ENCODE results near the gene CCS.
"Not testable (repeated sequence)": the region's sequence is repeated elsewhere in the genome, so short reads cannot be mapped to it uniquely, and the experiment has no call there.

The CCS gene

DNA sequence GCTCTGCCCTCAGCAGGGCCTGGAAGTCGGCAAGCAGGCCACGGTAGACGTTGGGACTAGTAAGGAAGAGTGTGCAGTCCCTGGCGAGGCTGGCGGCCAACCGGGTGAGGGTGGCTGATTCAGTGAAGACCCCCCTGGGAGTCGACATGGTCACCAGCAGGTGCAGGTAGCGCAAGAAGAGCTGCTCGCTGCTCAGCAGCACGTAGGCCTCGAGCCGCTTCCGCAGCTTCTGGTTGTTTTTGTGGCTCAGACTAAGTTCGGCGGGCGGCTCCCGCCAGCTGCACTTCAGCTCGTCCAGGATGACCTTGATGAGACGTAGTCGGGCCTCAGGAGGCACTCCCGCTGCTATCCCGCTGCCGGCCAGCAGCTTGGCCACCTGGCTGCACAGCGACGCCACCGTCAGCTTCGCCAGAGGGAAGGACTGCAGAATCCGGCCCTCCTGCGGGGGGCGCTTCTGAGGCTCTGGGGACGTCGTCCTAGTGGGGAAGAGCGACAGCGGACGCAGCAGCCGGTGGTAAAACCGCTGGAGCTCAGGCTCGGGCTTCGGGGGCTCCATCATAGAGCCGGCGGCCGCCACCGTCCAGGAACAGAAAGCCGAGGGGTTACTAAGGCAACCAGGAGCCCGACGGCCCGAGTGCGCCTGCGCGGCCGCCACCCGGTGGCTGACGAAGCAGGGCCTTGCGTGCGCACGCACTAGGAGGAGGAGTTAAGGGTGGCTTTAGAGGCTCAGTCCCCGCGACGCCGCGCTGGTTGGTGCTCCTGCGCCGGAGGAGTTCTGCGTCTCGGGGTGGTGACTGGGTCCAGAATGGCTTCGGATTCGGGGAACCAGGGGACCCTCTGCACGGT lies at the start of gene CCS, which contains the start of gene CCDC87:
Gene CCS (plus strand): TSS at position 729 of the 846 bp plus-strand sequence. CDS start 77 bp downstream, at position 806.
Gene CCDC87 (minus strand): TSS at position 607 of the 846 bp plus-strand sequence. CDS start 48 bp downstream, at position 559.
- peak; percentile 87 for DNase-seq

- no peak for DNase-seq
These were observed 49.5 kb upstream of the CCS start for GRCh38 chr11:66543263-66544107.

GRCh38 chr11:66544952-66545351 lies 48.0 kb upstream of the CCS start:
- DNase-seq: not testable (repeated sequence)

GRCh38 chr11:66545701-66546367 lies 47.2 kb upstream of the CCS start, which contains the start of gene ZDHHC24:
ZDHHC24 (minus strand) TSS chr11:66546048; CDS start chr11:66546003, 45 bp downstream.
- DNase-seq: peak; percentile 83

DNA sequence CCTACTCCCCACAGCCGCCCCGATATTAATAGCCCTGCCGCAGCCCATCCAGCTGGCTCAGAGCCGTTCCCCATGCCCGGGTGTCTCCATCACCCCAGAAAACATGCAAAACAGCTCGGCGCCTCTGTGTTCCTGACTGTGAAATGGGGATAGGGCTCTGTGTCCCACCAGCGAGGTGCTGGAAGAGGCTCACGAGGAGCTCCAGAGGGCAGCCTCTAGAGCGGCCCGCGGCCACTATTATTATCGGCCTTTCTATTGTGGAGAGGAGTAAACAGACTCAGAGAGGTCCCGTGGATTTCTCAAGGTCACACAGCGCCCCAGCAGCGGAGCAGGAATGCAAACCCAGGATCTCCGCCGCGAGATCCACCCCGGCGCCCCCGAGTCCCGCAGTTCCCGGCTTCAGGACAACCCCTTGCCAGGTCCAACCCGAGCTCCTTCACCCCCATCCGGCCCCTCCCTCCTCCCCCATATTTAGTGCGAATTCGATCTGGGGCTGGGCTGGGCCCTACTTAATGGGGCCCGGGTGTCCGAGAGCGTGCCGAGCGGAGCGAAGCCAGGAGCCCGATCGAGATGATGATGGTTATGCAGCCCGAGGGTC lies 46.5 kb upstream of the CCS start, which contains the start of gene ACTN3:
Gene ACTN3 (plus strand): TSS at position 536 of the 598 bp plus-strand sequence. CDS start 35 bp downstream, at position 571.
- DNase-seq: no peak

DNA sequence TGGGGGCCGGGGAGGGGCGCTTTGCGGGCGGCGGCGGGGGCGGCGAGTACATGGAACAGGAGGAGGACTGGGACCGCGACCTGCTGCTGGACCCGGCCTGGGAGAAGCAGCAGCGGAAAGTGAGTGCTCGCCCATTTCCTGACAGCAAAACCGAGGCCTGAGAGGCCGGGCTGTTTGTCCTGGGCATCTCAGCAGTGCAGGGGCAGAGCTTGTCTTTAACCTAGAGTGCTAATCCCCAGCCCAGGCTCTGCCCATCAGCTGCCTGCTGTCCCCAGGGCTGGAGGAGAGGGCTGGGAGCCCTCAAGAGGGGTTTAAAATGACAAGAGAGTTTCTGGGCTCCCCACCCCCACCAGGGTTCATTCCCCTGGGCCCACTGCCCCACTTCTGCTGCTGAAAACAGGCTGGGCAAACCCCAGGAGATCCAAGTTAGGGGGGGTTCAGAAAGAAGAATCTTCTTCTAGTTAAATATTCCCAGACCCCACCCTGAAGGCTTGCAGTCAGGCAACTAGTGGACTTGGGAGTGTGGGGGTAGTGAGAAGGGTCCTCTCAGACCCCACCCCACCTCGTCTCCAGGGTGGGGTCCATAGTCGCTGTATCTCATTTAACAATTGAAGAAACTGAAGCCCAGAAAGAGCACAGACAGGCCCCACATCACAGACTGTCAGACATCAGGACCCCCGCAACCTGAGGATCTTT lies 45.9 kb upstream of the CCS start:
- no peak for DNase-seq

- no peak for DNase-seq
These were observed 45.3 kb upstream of the CCS start for GRCh38 chr11:66547662-66548009.

- no peak for DNase-seq
These were observed 44.9 kb upstream of the CCS start for GRCh38 chr11:66548041-66548440.

DNA sequence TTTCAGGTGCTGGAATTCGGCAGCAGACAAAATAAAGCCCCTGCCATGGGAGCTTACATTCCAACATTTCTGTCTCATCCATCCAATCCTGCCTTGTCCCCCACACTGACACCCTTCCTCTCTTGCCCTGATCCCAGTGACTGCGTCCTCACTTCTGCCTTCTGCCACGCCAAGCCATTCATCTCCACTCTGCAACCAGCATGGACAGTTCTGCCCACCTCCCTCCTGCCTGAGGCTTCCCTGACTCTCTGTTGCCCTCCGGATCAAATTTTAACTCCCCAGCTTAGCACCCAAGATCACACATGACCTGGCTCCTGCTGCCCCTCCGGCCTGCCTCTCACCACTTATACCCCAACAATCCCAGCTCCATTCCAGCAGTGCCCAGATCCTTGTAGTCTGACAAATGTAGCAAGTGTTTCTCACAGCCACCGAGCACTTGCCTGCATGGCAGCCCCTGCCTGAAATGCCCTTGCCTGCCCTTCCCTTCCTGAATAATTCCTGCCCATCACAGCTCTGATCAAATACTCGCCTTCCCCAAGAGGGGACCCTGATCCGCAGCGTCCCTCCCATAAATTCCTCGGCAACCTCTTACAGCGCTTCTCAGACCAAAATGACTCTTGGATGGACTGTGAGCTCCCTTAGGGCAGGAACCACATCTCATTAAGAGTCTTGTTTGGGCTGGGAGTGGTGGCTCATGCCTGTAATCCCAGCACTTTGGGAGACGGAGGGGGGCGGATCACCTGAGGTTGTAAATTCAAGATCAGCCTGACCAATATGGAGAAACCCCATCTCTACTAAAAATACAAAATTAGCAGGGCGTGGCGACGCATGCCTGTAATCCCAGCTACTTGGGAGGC lies 44.0 kb upstream of the CCS start:
- no peak for DNase-seq

DNA sequence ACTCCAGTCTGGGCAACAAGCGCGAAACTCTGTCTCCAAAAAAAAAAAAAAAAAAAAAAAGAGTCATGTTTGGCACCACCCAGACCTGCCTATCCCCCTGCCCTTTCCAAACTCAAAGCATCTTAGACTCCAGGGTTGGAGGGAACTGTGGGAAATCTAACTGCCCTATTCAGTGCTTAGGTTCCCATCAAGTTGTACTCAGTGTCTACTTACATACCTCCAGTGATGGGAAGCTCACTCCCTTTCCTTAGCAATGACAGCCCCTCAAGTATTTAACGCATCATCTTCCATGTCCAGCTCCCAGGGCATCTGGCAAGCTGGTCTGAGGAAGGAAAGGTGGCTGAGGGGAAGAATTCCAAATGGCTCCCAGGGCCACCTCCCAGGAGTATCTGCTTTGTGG lies 43.3 kb upstream of the CCS start:
- no peak for DNase-seq

- no peak for DNase-seq
These were observed 42.1 kb upstream of the CCS start for GRCh38 chr11:66550887-66551286.

DNA sequence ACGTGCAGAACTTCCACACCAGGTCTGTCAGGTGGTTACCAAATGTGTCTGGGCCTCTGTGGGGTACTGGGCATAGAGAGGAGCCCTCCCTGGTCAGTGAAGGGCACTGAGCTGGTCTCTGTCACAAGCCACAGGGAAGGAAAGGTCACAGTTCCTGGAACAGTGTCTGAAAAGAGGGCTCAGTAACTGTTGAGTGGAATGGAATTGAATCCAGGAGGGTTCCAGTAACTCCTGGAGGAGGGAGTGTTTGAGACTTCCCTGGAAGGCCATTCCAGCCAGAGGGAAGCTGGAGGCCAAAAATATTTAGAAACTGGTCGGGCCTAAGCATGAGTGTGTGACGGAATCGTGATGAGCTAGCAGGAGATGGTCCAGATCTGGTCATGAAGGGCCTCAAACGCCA lies 38.4 kb upstream of the CCS start:
- DNase-seq: no peak

DNA sequence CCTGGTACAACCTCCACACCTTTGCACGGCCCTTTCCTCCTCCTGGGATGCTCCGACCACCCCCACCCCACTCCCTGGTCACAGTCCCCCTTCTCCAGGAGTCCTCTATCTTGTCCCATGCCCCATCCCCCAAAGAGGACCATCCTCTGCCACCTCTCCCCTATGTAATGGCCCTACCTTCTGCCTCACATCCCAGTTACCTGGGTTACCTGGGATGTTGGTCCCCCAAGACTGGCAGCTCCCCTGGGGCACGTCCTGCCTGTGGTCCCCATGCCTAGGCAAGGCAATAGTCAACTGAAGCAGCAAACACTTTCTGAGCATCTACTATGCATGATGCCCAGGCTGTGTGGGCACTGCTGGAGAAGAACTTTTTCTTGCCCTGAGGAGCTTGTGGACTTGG lies 37.6 kb upstream of the CCS start:
- DNase-seq: no peak

GRCh38 chr11:66556086-66556485 lies 36.9 kb upstream of the CCS start:
- DNase-seq: peak; percentile 59

GRCh38 chr11:66557733-66558326 lies 35.2 kb upstream of the CCS start:
- DNase-seq: no peak

DNA sequence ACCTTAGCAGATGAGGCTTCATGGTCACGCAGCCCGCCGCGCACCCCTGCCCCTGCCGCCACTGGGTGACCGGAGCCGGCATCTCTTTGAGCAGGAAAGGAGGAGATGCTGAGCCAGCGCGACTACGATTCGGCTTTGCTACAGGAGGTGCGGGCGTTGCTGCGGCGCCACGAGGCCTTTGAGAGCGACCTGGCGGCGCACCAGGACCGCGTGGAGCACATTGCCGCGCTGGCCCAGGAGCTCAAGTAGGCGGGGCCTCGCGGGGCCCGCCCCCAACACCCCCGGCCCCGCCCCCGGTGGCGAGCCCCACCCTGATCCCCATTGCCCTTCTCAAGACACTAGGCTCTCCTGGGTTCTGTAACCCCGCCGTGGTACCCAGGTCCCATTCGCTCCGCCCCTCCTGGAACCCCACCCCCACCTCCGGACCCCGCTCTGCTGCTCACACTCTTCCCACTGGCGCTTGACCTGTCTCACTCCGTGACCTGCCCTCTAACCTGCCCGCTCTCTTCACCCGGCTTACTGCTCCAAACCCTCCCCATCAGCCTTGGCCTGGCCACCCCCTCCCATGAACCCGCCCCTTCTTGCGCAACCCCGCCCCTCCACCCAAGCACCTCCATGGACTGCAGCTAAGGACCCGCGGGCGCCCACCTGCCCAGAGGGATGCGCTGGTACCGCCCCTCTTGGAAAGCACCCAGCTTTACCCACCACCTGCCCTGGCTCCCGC lies 33.7 kb upstream of the CCS start:
- DNase-seq: no peak

DNA sequence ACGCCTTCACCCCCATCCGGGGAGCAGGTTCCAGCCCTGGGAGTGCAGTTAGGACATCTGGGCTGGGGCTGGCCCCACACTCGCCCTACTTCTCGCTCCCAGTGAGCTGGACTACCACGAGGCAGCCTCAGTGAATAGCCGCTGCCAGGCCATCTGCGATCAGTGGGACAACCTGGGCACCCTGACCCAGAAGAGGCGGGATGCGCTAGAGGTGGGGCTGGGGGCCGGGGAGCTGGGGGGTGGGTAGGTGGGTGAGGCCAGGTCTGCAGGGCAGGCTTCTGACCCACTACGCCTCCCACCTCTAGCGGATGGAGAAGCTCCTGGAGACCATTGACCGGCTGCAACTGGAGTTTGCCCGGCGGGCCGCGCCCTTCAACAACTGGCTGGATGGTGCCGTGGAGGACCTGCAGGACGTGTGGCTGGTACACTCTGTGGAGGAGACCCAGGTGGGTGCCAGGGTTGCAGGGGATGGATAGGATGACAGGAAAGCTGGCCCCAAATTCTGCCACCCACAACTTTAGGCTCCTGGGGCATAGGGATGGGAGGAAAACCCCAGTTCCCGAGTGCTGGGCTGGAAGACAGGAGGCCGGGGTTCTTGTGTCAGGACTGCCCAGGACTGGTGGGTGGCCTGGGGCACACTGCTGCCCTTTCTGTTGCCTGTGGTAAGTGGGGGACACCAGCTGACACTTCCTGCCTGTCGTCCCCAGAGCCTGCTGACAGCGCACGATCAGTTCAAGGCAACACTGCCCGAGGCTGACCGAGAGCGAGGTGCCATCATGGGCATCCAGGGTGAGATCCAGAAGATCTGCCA lies 32.9 kb upstream of the CCS start:
- DNase-seq: no peak

DNA sequence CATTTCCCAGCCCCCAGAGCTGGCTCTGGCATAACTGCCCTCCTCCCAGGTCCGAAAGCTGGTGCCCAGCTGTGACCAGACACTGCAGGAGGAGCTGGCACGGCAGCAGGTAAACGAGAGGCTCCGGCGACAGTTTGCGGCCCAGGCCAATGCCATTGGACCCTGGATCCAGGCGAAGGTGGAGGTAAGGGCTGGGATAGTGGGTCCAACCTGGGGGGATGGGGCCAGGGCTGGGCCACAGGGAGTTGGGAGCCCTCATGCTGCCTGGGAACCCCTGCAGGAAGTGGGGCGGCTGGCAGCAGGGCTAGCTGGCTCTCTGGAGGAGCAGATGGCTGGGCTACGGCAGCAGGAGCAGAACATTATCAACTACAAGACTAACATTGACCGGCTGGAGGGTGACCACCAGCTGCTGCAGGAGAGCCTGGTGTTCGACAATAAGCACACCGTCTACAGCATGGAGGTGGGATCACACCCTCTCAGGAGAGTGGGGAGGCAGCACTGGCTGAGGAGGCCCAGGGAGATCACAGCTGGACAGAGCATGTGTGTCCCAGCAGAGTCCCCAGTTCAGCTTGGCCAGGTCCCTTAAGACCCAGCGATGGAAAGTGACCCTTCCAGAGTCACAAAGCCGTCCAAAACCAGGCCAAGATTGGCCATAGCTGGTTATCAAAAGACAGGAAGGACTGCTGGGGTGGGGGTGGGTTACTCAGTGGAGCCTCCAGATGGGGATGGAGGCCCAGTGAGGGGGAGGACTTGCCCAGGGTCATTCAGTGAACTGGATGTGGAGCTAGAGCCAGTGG lies 31.6 kb upstream of the CCS start:
- no peak for DNase-seq

Data from DMS79 (cell line).